ENCODE measurements around the gene SMC1B.
A peak's percentile ranks its signal among the peaks of the same experiment; 100 is the strongest.

Gene SMC1B

DNA sequence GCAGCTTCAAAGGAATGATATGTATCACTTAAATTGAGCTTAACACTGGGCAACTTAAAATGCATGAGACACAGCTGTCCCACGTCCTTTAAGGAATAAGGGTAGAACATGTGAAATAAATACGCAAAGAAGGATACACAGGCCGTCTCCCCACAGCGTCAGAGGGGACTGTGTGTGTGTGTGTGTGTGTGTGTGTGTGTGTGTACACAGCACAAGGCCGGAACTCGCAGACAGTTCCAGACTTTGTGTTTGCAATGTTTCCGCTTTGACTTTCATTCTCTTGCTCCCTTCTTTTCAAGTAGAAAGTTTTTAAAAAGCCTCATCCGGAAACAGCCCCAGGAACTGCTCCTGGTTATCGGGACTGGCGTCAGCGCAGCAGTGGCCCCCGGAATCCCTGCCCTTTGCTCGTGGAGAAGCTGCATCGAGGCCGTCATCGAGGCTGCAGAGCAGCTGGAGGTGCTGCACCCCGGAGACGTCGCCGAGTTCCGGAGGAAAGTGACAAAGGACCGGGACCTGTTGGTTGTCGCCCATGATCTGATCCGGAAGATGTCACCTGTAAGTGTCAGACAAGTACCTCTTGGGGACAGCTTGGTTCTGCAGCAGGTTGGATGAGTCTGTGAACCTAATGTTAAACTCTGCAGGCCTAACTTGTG lies 90.4 kb downstream of the SMC1B start:
- no peak for DNase-seq (ENCODE audit: low read depth in 2 of 2)

DNA sequence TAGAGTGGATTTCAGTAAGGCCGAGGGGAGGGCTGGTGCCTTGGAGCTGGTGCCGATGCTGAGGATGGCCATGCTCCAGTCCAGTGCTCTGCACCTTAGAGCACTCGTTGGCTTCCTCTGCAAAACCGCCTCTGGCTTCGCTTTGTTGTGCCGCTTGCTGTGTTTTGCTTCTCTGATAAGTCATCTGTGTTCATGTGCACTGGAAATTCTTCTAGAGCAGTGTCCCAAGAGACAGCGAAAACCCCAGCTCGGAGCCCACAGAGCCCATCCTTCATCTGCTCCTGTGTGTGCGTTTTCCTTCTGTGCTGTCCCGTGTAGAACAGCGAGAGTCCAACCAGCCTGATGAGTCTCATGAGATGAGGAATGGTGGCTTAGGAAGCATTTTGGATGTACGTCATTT lies 91.6 kb downstream of the SMC1B start:
- no peak for DNase-seq (ENCODE audit: low read depth in 2 of 2)

DNA sequence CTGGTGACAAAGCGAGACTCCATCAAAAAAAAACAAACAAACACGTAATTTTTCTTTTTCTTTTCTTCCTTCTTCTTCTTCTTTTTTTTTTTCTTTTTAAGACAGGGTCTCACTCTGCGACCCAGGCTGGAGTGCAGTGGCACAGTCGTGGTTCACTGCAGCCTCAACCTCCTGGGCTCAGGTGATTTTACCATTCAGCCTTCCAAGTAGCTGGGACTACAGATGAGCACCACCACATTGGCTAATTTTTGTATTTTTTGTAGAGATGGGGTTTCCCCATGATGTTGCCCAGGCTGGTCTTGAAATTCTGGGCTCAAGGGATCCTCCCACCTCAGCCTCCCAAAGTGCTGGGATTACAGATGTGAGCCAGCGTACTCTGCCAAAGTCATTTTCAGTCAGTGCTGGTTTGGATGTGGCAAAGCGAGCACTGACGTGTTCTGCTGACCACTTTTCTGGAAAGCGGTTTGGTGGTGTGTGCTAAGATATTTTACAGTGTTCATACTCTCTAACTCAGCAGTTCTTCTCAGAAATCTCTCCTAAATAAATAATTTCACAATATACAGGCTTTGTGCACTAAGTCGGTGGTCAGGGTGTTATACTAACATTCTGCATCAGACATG lies 92.9 kb downstream of the SMC1B start:
- no peak for DNase-seq (ENCODE audit: low read depth in 2 of 2)

DNA sequence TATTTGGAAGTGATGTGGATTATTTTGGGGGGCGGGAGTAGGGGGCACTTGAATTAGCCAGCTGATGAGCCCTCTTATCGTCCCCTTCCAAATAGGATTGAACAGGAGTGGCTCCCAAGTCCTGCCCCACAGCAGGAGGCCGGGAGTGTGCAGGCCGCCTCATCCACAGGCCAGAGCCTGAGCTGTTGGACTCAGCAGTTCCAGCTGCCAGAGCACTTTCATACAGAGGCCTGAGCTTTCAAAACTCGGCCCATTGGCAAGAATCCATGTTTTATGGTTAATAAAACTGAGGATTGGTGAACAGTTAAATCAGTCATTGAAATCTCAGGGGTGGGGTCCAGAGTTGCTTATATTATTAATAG lies 94.1 kb downstream of the SMC1B start:
- DNase-seq (ENCODE audit: low read depth in 2 of 2) = no peak

DNA sequence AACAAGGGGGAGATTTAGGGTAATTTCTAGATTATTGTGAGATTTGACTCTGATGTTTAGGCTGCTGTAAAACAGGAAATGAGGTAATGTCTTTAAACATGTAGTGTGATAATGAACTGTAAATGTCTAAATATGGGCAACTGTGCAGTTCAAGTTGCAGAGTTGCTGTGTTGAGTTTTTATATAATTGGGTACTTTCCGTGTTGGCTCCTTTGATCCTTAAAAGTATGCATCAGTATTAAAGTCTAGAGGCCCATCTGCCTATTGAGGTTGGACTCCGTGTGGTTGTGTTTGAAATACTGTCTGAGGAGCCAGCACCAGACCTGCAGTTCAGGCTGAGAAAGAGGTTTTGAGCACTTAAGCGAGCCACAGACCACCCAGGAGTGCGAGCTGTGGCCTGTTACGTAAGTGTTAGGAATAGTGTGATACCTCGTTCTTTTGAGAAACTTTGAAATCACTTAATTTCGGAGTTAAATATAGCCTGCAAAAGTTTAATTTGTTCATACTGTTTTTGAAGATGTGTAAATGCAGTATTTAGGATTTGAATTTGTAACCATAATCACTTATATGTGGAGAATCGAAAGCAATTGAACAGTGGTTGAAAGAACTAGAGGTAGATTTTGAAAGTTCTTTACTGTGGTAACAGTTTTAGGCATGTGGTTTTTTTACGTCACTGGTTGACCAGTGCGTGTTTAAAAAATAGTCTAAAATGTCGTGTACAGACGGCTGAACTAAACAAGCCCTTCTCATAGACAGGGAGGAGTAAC lies 94.7 kb downstream of the SMC1B start:
- DNase-seq (ENCODE audit: low read depth in 2 of 2) = peak; percentile 34 to 35

DNA sequence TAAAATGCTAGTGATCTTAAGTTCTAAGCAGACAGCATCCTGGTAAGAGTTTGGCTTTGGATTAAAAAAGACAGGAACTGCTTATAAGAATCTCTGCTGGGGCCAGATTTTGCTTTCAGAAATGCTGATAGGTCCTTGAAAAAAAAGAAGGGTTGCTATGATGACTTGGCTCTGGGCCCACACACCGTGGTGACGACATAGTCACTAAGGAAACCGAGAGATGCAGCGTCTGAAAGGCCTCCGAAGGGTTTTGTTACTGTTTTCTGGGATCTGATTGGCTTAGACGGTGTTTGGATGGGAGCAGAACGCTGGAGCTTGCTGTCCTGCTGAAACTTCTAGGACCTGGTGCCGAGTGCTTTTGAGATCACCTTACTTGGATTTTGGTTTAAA lies 95.2 kb downstream of the SMC1B start:
- DNase-seq (ENCODE audit: low read depth in 2 of 2) = peak; percentile 71

DNA sequence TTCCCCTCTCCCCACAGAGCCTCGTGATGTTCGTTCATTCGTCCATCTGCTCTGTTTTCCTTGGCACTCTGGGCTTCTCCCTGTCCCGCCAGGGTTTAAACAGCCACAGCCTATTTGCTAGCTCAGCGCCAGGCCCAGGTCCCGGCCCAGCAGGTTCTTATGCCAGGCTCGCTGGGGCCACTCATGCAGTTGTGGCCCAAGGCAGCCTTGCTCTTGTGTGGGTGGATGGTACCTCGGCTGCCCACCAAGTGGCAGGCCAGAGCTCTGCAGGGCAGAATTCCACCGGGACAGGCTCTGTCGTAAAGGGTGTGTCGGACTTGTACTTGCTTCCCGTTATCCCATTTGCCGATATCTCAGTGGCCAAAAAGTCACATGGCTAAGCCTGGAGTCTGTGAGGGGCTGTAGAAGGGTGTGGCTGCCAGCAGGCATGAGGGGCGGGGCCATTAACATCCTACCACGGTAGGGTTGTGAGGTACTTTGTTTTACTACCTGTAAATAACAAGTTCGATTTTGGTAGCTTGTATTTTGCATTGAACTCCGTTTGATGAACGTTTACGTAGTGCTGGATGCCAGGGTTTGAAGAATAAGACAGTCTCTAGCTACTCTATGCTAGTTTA lies 95.7 kb downstream of the SMC1B start:
- no peak for DNase-seq (ENCODE audit: low read depth in 2 of 2)

DNA sequence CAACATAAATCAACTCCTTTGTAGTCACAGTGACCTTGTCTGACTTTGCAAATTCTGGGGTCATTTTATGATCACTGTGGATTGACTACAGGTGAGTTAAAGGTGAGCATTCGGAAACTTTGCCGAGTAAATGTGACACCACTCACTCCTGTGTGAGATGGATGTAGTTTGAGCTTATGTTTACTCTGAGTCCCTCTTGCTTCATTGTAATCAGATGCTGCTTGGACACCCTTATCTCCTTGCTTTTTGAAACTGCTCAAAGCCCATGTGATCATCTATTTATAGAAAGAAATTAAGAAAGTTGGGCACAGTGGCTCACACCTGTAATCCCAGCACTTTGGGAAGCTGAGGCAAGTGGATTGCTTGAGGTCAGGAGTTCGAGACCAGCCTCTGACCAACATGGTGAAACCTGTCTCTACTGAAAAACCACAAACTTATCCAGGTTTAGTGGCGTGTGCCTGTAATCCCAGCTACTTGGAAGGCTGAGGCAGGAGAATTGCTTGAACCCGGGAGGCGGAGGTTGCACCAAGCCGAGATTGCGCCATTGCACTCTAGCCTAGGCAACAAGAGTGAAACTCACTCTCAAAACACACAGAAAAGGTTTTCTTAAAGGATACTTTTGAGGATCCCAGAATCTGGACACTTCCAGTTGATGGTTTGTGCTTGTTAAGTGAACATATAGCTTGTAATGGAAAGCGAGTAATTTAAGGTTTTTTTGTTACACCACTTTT lies 96.4 kb downstream of the SMC1B start:
- DNase-seq (ENCODE audit: low read depth in 2 of 2) = no peak

DNA sequence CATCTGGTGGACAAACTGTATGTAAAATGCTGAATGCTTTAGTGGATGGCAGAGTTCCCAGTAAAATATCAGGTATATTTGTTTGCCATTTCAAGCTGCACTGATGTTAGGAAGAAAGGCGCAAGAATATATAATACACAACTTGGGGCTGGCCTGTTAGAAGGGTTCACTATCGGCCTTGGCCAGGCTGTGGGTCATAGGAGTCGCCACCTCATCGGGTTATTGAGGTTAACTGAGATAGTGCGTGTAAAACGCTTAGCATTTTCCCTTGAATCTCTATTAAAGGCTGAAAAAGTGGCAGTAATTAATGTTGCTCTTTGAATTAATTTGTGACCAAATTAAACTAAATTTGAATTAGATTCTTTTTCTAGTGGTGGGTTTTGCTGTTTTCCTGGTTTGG lies 98.6 kb downstream of the SMC1B start:
- DNase-seq (ENCODE audit: low read depth in 2 of 2) = no peak

DNA sequence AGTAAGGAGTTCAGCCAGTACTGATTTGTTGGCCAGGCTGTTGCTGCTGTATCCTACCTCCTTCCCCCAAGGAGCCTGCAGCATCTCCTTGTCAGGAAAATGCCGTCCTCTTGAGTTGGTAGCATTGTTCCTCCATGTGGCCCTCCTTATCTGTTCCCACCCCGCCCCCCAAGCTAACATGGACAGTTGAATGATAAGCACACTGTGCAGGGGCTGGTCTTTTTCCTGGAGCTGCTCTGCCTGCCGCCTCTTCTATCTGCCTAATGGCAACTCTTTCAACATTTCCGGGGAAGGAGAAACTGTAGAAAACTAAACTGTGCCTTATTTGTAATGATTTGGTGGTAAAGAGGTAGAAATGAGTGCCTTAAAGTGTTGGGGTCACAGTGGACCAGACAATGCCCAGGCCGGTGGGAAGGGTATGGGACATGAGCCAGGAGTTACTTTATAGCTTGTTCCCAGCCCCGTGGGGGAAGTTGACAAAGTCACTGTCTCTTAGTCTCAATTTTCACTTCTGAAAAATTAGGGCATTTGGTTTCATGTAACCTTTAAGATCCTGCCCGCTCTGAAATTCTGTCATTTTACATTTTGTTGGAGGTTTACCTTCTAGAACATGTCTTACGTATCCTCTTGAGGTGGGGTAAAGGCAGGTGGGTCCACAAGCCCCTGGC lies 99.2 kb downstream of the SMC1B start:
- no peak for DNase-seq (ENCODE audit: low read depth in 2 of 2)

DNA sequence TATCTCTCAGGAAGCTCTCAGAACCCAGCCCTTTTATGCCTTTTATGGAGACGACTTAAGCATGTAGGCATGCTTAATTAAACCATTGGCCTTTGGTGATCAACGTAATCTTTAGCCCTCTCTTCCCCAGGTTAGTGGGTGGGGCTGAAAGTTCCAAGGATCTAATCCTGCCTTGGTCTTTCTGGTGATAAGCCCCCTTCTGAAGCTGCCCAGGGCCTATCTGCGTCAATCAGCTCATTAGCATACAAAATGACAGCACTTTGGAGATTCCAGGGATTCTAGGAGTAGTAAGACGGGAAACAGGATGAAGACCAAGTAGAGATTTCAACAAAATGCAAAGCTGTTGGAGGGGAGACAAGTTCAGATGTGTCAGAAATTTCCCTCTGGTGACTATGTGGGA lies 100.5 kb downstream of the SMC1B start:
- no peak for DNase-seq (ENCODE audit: low read depth in 2 of 2)

DNA sequence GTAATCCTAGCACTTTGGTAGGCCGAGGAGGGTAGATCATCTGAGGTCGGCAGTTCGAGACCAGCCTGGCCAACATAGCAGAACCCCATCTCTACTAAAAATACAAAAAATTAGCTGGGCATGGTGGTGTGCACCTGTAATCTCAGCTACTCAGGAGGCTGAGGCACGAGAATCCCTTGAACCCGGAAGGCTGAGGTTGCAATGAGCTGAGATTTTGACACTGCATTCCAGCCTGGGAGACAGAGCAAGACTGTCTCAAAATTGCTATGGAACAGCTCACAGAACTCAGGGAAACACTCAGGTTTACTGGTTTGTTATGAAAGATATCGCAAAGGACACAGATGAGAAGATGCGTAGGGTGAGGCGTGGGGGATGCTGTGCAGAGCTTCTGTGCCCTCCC lies 101.0 kb downstream of the SMC1B start:
- DNase-seq (ENCODE audit: low read depth in 2 of 2) = no peak

DNA sequence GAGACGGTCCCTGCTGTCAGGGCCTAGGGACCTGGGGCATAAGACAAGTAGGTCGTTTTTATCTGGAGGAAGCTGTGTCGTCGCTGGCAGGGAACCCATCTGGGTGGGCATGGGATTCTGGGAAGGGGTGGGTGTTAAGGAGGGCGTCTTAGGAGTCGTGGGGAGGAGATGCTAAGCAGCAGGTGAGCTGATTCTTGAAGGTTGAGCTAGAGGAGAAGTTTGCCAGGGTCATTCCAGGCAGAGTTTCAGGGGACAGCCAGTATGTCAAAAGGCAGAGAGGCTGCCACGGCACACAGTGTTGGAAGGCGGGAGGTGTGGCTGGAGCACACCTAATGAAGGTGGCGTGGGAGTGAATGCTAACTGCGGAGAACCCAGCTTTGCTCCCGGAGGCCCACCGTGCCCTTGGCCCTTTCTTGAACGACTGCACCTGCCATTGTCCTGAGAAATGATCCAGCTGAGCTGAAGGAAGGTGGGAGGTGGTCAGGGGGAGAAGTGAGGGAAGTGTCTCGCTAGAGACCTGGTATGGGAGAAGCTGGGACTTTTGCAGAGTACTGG lies 102.3 kb downstream of the SMC1B start:
- DNase-seq (ENCODE audit: low read depth in 2 of 2) = no peak

DNA sequence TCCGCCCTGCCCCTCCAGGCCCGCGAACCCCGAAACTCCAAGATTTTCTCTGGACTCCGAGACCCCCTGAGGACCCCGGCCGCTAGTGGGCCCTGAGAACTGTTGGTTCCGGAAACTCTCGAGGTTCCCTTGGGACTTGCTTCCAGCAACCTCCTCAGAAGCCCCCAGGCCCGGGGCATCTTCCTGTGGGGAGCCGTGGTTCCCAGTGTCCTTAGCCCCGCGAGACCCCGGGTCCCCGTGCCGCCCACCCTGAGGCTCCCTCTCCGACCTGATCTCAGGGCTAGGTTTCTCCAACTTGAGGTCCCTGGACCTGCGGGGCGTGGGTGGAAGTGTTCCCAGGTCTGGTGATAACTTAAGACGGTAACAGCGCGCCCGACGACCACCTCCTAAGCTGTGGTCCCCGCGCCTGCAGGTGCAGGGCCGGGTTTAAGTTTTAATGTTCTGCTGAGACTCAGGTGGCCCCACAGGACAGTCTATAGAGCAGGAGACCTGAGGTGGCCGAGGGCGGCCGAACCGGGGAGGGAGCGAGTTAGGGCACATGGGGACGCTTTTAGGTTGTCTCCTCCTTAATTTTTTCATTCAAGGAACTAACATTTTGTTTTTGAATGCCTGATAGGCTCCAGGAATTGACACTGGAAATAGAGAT lies 102.9 kb downstream of the SMC1B start:
- no peak for DNase-seq (ENCODE audit: low read depth in 2 of 2)

DNA sequence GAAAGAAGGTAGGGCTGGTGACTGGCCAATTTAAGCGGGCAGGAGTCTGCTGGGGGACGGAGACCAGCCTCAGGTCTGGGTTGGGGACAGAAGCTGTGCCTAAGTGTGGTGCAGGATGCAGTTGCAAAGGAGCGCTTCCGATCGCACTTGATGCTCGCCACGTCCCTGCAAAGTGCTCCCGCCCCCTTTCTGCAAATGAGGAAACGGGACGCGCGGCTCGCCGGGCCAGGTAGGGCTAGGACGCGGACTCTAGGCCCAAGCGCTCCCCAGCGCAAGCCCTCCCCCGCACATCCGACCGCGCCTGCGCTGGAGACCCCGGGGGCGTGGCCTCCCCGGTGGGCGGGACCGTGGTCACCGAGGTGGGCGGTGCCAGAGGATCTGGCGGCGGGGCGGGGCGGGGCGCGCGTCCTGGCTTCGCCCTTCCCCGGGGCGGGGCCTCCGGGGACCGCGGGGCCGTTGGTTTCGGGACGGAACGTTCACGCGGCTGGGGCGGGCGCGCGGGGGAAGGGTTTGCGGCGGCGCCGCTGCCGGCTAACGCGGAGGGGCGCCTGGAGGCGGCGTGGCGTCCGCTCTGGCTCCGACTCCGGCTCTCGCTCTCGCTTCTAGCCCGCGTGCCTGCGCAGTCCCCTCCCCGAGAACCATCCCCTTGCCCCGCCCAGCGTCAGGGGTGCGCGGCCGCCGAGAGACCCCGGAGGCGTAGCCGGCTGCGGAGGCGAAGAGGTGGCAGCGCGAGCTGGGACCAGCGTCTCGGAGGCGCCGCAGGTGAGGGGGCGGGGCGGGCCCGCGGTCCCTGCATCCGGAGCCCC lies 103.8 kb downstream of the SMC1B start, which contains the start of gene FAM118A:
Gene FAM118A (plus strand): TSS at position 513 of the 806 bp plus-strand sequence. CDS start 12,446 bp downstream, outside the sequence.
- peak; percentile 91 to 93 for DNase-seq (ENCODE audit: low read depth in 2 of 2)

DNA sequence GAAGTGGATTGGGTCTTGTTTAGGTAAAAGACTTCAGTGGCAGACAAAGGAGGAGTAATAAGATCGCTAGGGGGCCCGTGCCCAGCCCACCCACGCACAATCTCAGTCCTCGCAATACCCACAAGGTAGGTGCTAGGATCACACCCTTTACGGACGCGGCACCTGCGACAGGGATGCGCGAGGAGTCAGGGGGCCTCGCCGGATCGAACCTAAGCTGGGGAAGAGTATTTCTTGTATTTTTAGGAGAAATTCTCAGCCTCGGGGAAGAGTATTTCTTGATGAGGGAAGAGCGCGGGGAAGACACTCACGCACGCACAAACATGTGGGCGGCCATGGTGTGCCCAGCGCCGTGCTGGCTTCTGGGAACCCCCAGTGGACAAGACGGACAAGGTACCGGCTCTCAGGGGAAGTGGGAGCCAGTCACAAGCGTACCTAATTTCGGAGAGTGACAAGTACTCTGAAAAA lies 104.4 kb downstream of the SMC1B start:
- no peak for DNase-seq (ENCODE audit: low read depth in 2 of 2)

DNA sequence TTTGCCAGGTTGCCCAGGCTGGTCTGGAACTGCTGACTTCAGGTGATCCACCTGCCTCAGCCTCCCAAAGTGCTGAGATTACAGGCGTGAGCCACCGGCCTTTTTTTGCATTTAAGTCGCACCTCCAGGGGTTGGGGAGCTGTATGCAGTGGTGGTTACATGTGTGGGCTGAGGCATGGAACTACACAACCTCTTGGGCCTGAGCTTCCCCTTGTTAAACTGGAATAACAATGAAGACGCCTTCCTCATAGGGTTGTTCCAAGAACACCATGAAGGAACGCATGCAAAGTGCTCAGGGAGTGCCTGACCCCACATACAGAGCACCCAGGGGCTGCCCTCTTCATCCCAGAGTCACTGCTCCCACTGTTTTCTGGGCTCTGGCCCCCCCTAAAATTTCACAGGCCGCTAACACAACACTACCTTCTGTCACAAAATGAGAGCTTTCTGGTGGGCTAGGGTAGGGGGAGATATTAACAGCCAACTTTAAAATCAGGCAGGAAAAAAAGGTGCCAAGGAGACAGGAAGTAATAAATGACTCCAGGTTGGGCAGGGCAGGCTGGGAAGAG lies 104.9 kb downstream of the SMC1B start:
- no peak for DNase-seq (ENCODE audit: low read depth in 2 of 2)

DNA sequence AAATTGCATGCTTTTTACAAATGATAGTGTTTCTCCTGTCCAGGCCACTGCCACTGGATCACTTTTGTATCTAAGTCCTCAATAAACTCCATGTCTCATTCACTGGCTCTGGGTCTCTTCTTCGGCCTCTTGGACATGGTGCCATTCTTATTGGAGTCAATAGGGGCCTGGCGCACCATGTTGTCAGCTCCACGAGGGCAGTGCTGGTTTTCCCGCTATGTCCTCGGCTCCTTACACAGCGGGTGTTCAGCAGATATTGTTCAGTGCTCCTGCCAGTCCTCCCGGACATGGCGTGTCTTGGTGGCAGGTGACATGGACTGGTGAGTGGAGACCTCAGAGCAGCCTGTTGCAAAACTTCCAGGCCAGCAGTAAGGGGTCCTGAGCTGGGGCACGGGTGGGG lies 107.3 kb downstream of the SMC1B start:
- no peak for DNase-seq (ENCODE audit: low read depth in 2 of 2)

DNA sequence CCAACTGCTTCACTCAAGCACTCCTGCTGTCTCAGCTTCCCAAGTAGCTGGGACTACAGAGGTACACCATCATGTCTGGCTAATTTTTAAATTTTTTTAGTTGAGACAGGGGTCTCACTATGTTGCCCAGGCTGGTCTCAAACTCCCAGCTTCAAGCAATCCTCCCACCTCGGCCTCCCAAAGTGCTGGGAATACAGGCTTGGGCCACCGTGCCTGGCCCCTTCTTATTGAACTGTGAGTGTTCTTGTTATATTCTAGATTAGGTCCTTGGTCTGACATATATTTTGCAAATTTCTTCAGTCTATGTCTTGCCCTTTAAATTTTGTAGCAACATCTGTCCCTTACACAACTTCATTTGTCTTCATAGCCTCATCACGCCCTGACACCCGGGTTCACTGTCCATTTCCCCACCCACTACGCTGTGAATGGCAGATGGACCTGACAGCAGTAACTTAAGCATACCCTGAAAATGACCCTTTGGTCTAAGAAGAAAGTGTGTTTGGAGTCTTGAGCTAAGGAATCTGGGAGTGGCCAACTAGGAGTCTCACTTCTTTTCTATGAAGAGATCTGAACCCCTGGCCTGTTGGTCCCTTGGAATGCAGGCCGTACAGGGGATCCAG lies 107.8 kb downstream of the SMC1B start:
- DNase-seq (ENCODE audit: low read depth in 2 of 2) = no peak

All from stimulated activated CD8-positive, alpha-beta memory T cell treated with anti-CD3 and anti-CD28 coated beads, Interleukin-15, amount 100 ng/mL, for 48 hours (primary cell).